Stimulated activated CD8-positive, alpha-beta memory T cell treated with anti-CD3 and anti-CD28 coated beads, Interleukin-4, amount 100 ng/mL, for 24 hours (primary cell): ENCODE results near the gene AKAP1.

Source experiments
- DNase-seq: peaks from one replicate; pipeline ENCODE4 v3.0.0-alpha.2; 2020; ENCODE audit warnings: low read depth

The AKAP1 gene

GRCh38 chr17:57084802-57085447 is at the start of gene AKAP1:
AKAP1 (plus strand) TSS chr17:57085246; CDS start chr17:57105465, 20,219 bp downstream.
- DNase-seq: peak; percentile 90

GRCh38 chr17:57035971-57036481 is 49.0 kb upstream of the AKAP1 start:
- no peak for DNase-seq

- no peak for DNase-seq
Observed at GRCh38 chr17:57037411-57037810, 47.6 kb upstream of the AKAP1 start.

GRCh38 chr17:57038486-57038885 is 46.6 kb upstream of the AKAP1 start:
- DNase-seq: no peak

- DNase-seq: no peak
Observed at GRCh38 chr17:57040571-57040970, 44.5 kb upstream of the AKAP1 start.

- DNase-seq: no peak
Observed at GRCh38 chr17:57043276-57043675, 41.8 kb upstream of the AKAP1 start.

GRCh38 chr17:57044976-57045867 is 39.8 kb upstream of the AKAP1 start:
- DNase-seq: no peak

- peak; percentile 36 for DNase-seq
Observed at GRCh38 chr17:57045868-57046704, 39.0 kb upstream of the AKAP1 start.

- DNase-seq: no peak
Observed at GRCh38 chr17:57046749-57047148, 38.3 kb upstream of the AKAP1 start.

GRCh38 chr17:57048096-57048495 is 37.0 kb upstream of the AKAP1 start:
- no peak for DNase-seq

- no peak for DNase-seq
Observed at GRCh38 chr17:57050306-57050705, 34.7 kb upstream of the AKAP1 start.

- DNase-seq: no peak
Observed at GRCh38 chr17:57051886-57052361, 33.1 kb upstream of the AKAP1 start.

GRCh38 chr17:57062865-57063264 is 22.2 kb upstream of the AKAP1 start:
- DNase-seq: no peak

GRCh38 chr17:57067162-57067561 is 17.9 kb upstream of the AKAP1 start:
- no peak for DNase-seq

GRCh38 chr17:57067781-57068180 is 17.3 kb upstream of the AKAP1 start:
- no peak for DNase-seq

GRCh38 chr17:57068222-57068658 is 16.8 kb upstream of the AKAP1 start:
- DNase-seq: no peak

- no peak for DNase-seq
Observed at GRCh38 chr17:57068707-57069106, 16.3 kb upstream of the AKAP1 start.

GRCh38 chr17:57071991-57072944 is 12.8 kb upstream of the AKAP1 start:
- no peak for DNase-seq

GRCh38 chr17:57073626-57074025 is 11.4 kb upstream of the AKAP1 start:
- no peak for DNase-seq

GRCh38 chr17:57075193-57075592 is 9.9 kb upstream of the AKAP1 start:
- no peak for DNase-seq

- no peak for DNase-seq
Observed at GRCh38 chr17:57075785-57076184, 9.3 kb upstream of the AKAP1 start.
